NB4 (cell line): ENCODE results near the gene ABCD1.

ENCODE experiments used
- MYC ChIP-seq: IDR thresholded peaks from 2 replicates; pipeline ENCODE4 v1.6.1; 2011; ENCODE audit warnings: low read depth, low read length
- POLR2A ChIP-seq: IDR thresholded peaks from 2 replicates; pipeline ENCODE4 v1.6.1; 2011; ENCODE audit warnings: mild to moderate bottlenecking; ENCODE audit not compliant: insufficient read length; ENCODE audit errors: extremely low read depth
- TF ChIP-seq, protein P1 (sequence below): IDR thresholded peaks from one replicate; pipeline ENCODE4 v1.5.1; 2012; ENCODE audit warnings: low read depth, low read length
- TF ChIP-seq, protein P2 (sequence below): IDR thresholded peaks from 2 replicates; pipeline ENCODE4 v1.6.1; 2011; ENCODE audit warnings: low read depth, low read length

GRCh38 chrX:153692611-153693156, 32.0 kb upstream of the ABCD1 start:
- TF ChIP-seq, protein P1, sequence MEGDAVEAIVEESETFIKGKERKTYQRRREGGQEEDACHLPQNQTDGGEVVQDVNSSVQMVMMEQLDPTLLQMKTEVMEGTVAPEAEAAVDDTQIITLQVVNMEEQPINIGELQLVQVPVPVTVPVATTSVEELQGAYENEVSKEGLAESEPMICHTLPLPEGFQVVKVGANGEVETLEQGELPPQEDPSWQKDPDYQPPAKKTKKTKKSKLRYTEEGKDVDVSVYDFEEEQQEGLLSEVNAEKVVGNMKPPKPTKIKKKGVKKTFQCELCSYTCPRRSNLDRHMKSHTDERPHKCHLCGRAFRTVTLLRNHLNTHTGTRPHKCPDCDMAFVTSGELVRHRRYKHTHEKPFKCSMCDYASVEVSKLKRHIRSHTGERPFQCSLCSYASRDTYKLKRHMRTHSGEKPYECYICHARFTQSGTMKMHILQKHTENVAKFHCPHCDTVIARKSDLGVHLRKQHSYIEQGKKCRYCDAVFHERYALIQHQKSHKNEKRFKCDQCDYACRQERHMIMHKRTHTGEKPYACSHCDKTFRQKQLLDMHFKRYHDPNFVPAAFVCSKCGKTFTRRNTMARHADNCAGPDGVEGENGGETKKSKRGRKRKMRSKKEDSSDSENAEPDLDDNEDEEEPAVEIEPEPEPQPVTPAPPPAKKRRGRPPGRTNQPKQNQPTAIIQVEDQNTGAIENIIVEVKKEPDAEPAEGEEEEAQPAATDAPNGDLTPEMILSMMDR, result no peak
- TF ChIP-seq, protein P2, sequence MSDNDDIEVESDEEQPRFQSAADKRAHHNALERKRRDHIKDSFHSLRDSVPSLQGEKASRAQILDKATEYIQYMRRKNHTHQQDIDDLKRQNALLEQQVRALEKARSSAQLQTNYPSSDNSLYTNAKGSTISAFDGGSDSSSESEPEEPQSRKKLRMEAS, result no peak
- TF ChIP-seq POLR2A, result no peak
- TF ChIP-seq MYC, result no peak
